IMR-90 (cell line): ENCODE data around the gene CNPY1. TPM values are rescaled to one million over a fixed set of nuclear protein-coding genes. Genes with fewer than 3 reads are reported as not detected.

Experiments used
- ATAC-seq: fragments of 200-7000 bp; cut with Tn5 transposase; 2 replicates; pipeline ENCODE4 v1.9.1; 2020; ENCODE audit warnings: low read depth, mild to moderate bottlenecking, moderate library complexity
- BruUV-seq: library from RNA; stranded (reverse); fragments of 400-500 nt; replicated peaks from 2 replicates; lab custom pipeline; 2021; lab: Mats Ljungman, UMichigan
- CTCF ChIA-PET: fragments of 300-600 bp; formaldehyde crosslinking; extraction: SDS; loops from one replicate; lab custom pipeline; 2021; ENCODE audit warnings: antibody characterized with exemption; lab: Yijun Ruan, JAX
- POLR2A ChIA-PET: fragments of 300-600 bp; sonication (Branson Sonifier 250); formaldehyde crosslinking; loops from one replicate; lab custom pipeline; 2022; ENCODE audit warnings: antibody characterized with exemption; ENCODE audit not compliant: unreplicated experiment; lab: Charles Lee
- DNase-seq: peaks from one replicate; pipeline ENCODE4 v3.0.0; 2013
- H2AFZ ChIP-seq: replicated peaks from 2 replicates; pipeline ENCODE3; 2013; ENCODE audit warnings: low read length, mild to moderate bottlenecking; ENCODE audit not compliant: poor library complexity
- H2AK5ac ChIP-seq: 2 replicates; pipeline ENCODE4 v1.6.1; 2013; ENCODE audit warnings: low read depth, low read length, inconsistent platforms
- H2AK9ac ChIP-seq: replicated peaks from 2 replicates; pipeline ENCODE3; 2013; ENCODE audit warnings: mild to moderate bottlenecking, low read depth, low read length, moderate library complexity; ENCODE audit not compliant: poor library complexity
- H2BK120ac ChIP-seq: 2 replicates; pipeline ENCODE4 v1.6.1; 2013; ENCODE audit warnings: low read depth, low read length, inconsistent platforms
- H2BK15ac ChIP-seq: 3 replicates; pipeline ENCODE4 v1.6.1; 2013; ENCODE audit warnings: low read depth, low read length, inconsistent platforms
- H2BK20ac ChIP-seq: 2 replicates; pipeline ENCODE4 v1.6.1; 2013; ENCODE audit warnings: low read depth, mild to moderate bottlenecking, inconsistent platforms, low read length, moderate library complexity
- H2BK5ac ChIP-seq: 2 replicates; pipeline ENCODE4 v1.6.1; 2013; ENCODE audit warnings: mild to moderate bottlenecking, low read depth, low read length, inconsistent platforms; ENCODE audit not compliant: poor library complexity, severe bottlenecking
- H3K14ac ChIP-seq: replicated peaks from 2 replicates; pipeline ENCODE4 v1.6.1; 2013; ENCODE audit warnings: low read depth, low read length, inconsistent platforms
- H3K18ac ChIP-seq: 2 replicates; pipeline ENCODE4 v1.6.1; 2013; ENCODE audit warnings: low read depth, low read length, control low read depth
- H3K23ac ChIP-seq: 2 replicates; pipeline ENCODE4 v1.6.1; 2013; ENCODE audit warnings: low read depth, low read length, inconsistent platforms
- H3K27ac ChIP-seq: 2 replicates; pipeline ENCODE4 v1.5.1; 2013; ENCODE audit warnings: mild to moderate bottlenecking, control low read depth, low read length; ENCODE audit not compliant: insufficient read depth
- H3K27me3 ChIP-seq: 2 replicates; pipeline ENCODE4 v1.6.1; 2013; ENCODE audit warnings: low read length; ENCODE audit not compliant: control insufficient read depth, insufficient read depth
- H3K36me3 ChIP-seq: 2 replicates; pipeline ENCODE4 v1.6.1; 2013; ENCODE audit warnings: low read length, mixed read lengths; ENCODE audit not compliant: control insufficient read depth, insufficient read depth
- H3K4ac ChIP-seq: 2 replicates; pipeline ENCODE4 v1.6.1; 2013; ENCODE audit warnings: low read depth, low read length, inconsistent platforms
- H3K4me1 ChIP-seq: 2 replicates; pipeline ENCODE4 v1.6.1; 2013; ENCODE audit warnings: low read length, mixed read lengths; ENCODE audit not compliant: control insufficient read depth, insufficient read depth
- H3K4me2 ChIP-seq: 2 replicates; pipeline ENCODE4 v1.6.1; 2013; ENCODE audit warnings: low read depth, mild to moderate bottlenecking, control low read depth, low read length, moderate library complexity
- H3K4me3 ChIP-seq: 2 replicates; pipeline ENCODE4 v1.5.1; 2013; ENCODE audit warnings: low read depth, mild to moderate bottlenecking, control low read depth, low read length, moderate library complexity; ENCODE audit not compliant: insufficient read depth
- H3K56ac ChIP-seq: 2 replicates; pipeline ENCODE4 v1.6.1; 2013; ENCODE audit warnings: low read length, inconsistent platforms; ENCODE audit not compliant: insufficient read depth; ENCODE audit errors: extremely low read depth
- H3K79me1 ChIP-seq, 2 experiments: 2 replicates each; pipeline ENCODE4 v1.6.1; 2013; ENCODE audit warnings: low read length in 2 of 2, inconsistent platforms in 1 of 2, low read depth in 1 of 2
- H3K9ac ChIP-seq: 2 replicates; pipeline ENCODE4 v1.6.1; 2013; ENCODE audit warnings: low read depth, low read length, control low read depth
- H3K9me1 ChIP-seq: 2 replicates; pipeline ENCODE4 v1.6.1; 2013; ENCODE audit warnings: low read length, inconsistent platforms; ENCODE audit not compliant: insufficient read depth
- H3K9me3 ChIP-seq: 2 replicates; pipeline ENCODE4 v1.6.1; 2013; ENCODE audit warnings: low read length; ENCODE audit not compliant: control insufficient read depth, insufficient read depth
- H4K20me1 ChIP-seq: 2 replicates; pipeline ENCODE4 v1.6.1; 2013; ENCODE audit warnings: low read length, inconsistent platforms; ENCODE audit not compliant: insufficient read depth
- H4K5ac ChIP-seq: 2 replicates; pipeline ENCODE4 v1.6.1; 2013; ENCODE audit warnings: mild to moderate bottlenecking, low read depth, low read length, control low read depth
- H4K8ac ChIP-seq, 2 experiments: 2 replicates each; pipeline ENCODE4 v1.6.1; 2013; ENCODE audit warnings: low read depth in 2 of 2, low read length in 2 of 2, control low read depth in 1 of 2, inconsistent platforms in 1 of 2
- H4K91ac ChIP-seq: 2 replicates; pipeline ENCODE4 v1.6.1; 2013; ENCODE audit warnings: low read depth, low read length, inconsistent platforms; ENCODE audit not compliant: insufficient read depth
- BHLHE40 ChIP-seq: fragments of 150-350 bp; IDR thresholded peaks from 2 replicates; pipeline ENCODE4 v1.6.1; 2016; ENCODE audit warnings: mild to moderate bottlenecking, low read depth, low read length
- CEBPB ChIP-seq: IDR thresholded peaks from 2 replicates; pipeline ENCODE4 v1.6.1; 2012; ENCODE audit warnings: low read depth, low read length, improper control_type of control experiment
- CHD1 ChIP-seq: IDR thresholded peaks from 2 replicates; pipeline ENCODE4 v1.6.1; 2012; ENCODE audit warnings: low read depth, low read length, improper control_type of control experiment
- CTCF ChIP-seq: conservative IDR thresholded peaks from 2 replicates; pipeline ENCODE4 v1.5.1; 2012; ENCODE audit warnings: mild to moderate bottlenecking, low read depth, low read length, improper control_type of control experiment
- ELK1 ChIP-seq: fragments of 150-350 bp; IDR thresholded peaks from 2 replicates; pipeline ENCODE4 v1.6.1; 2016; ENCODE audit warnings: low read depth, mild to moderate bottlenecking, low read length, moderate library complexity, borderline replicate concordance
- FOS ChIP-seq: fragments of 150-350 bp; IDR thresholded peaks from 2 replicates; pipeline ENCODE4 v1.6.1; 2016; ENCODE audit warnings: low read depth, low read length
- MAFK ChIP-seq: IDR thresholded peaks from 2 replicates; pipeline ENCODE4 v1.6.1; 2012; ENCODE audit warnings: low read depth, low read length, improper control_type of control experiment
- MAZ ChIP-seq: IDR thresholded peaks from 2 replicates; pipeline ENCODE4 v1.6.1; 2012; ENCODE audit warnings: low read depth, mild to moderate bottlenecking, low read length, improper control_type of control experiment, moderate library complexity, borderline replicate concordance
- MXI1 ChIP-seq: IDR thresholded peaks from 2 replicates; pipeline ENCODE4 v1.6.1; 2012; ENCODE audit warnings: low read depth, mild to moderate bottlenecking, low read length, moderate library complexity, borderline replicate concordance
- NFE2L2 ChIP-seq: fragments of 150-350 bp; IDR thresholded peaks from 2 replicates; pipeline ENCODE4 v1.6.1; 2016; ENCODE audit warnings: low read depth, mild to moderate bottlenecking, low read length
- POLR2A ChIP-seq: IDR thresholded peaks from 2 replicates; pipeline ENCODE4 v1.6.1; 2012; ENCODE audit warnings: mild to moderate bottlenecking, low read depth, low read length
- RAD21 ChIP-seq: IDR thresholded peaks from 2 replicates; pipeline ENCODE4 v1.6.1; 2012; ENCODE audit warnings: low read length, improper control_type of control experiment
- RCOR1 ChIP-seq: IDR thresholded peaks from 2 replicates; pipeline ENCODE4 v1.6.1; 2012; ENCODE audit warnings: mild to moderate bottlenecking, low read length, improper control_type of control experiment; ENCODE audit not compliant: insufficient replicate concordance
- RFX5 ChIP-seq: IDR thresholded peaks from 2 replicates; pipeline ENCODE4 v1.8.0; 2012; ENCODE audit warnings: low read depth, mild to moderate bottlenecking, low read length, moderate library complexity
- SMC3 ChIP-seq: fragments of 150-350 bp; IDR thresholded peaks from 2 replicates; pipeline ENCODE4 v1.6.1; 2016; ENCODE audit warnings: low read depth, mild to moderate bottlenecking, antibody characterized with exemption, low read length, moderate library complexity
- USF2 ChIP-seq: fragments of 150-350 bp; IDR thresholded peaks from 2 replicates; pipeline ENCODE4 v1.6.1; 2017; ENCODE audit warnings: mild to moderate bottlenecking, antibody characterized with exemption, low read length, low read depth
- WGBS, 2 experiments: methylation state at CpG; one replicate each; pipeline versions ENCODE4 v1.1.5 to v1.1.7; 2013; ENCODE audit warnings: missing lambda C conversion rate in 2 of 2; ENCODE audit not compliant: insufficient read length in 1 of 2; ENCODE audit errors: extremely low coverage in 2 of 2; 5-methylcytosine and 5-hydroxymethylcytosine counted together
- dilution Hi-C: fragments of 300-500 bp; cut with HindIII; formaldehyde crosslinking; loops from one replicate; pipeline ENCODE4 v1.14.3; 2018; ENCODE audit warnings: low sequenced_read_pairs; ENCODE audit not compliant: unreplicated experiment
- in situ Hi-C: fragments of 300-500 bp; cut with MboI; formaldehyde crosslinking; loops from 3 replicates; pipeline ENCODE4 v1.14.3; 2019; ENCODE audit warnings: low sequenced_read_pairs, inconsistent platforms, mixed read lengths
- intact Hi-C: fragments of 100-400 bp; cut with micrococcal nuclease; formaldehyde crosslinking; loops from 2 replicates; pipeline ENCODE4 v1.10.0; 2022
- polyA plus RNA-seq, 3 experiments: library from polyadenylated mRNA; depleted of rRNA; stranded (reverse); fragments of >200 nt; gene quantifications; 2 replicates each; pipeline ENCODE4 v1.2.3, GENCODE V29; 2012; ENCODE audit warnings: low replicate concordance in 1 of 3
- total RNA-seq: library from RNA; depleted of rRNA; stranded (reverse); fragments of >200 nt; gene quantifications from 2 replicates; pipeline ENCODE4 v1.2.3, GENCODE V29; 2012

The CNPY1 gene
- total and polyA plus RNA-seq, 2 of the 4 experiments (the other 2 are of a cell fraction), result not detected

- no peak for TF ChIP-seq RAD21
- no peak for TF ChIP-seq CHD1
- no peak for TF ChIP-seq FOS
- no peak for TF ChIP-seq NFE2L2
- no peak for TF ChIP-seq CTCF
- no peak for TF ChIP-seq RFX5
- no peak for TF ChIP-seq CEBPB
- TF ChIP-seq MXI1, result no peak
- no peak for TF ChIP-seq MAZ
- TF ChIP-seq MAFK, result no peak
- no peak for TF ChIP-seq BHLHE40
- TF ChIP-seq RCOR1, result no peak
- TF ChIP-seq SMC3, result no peak
- TF ChIP-seq POLR2A, result no peak
- no peak for TF ChIP-seq ELK1
- TF ChIP-seq USF2, result no peak
- no peak overlapping the region for H2BK15ac ChIP-seq
- H3K9ac ChIP-seq, result no peak overlapping the region
- H3K4ac ChIP-seq, result no peak overlapping the region
- no TSS peak for BruUV-seq
- no peak overlapping the region for H2BK20ac ChIP-seq
- H3K27ac ChIP-seq, result no peak overlapping the region
- H4K20me1 ChIP-seq, result no peaks in the 10 kb centered on the region
- H3K18ac ChIP-seq, result no peak overlapping the region
- CTCF ChIA-PET, result no interaction called here
- no peak overlapping the region for H2BK5ac ChIP-seq
- no peak overlapping the region for H4K8ac ChIP-seq
- no peak overlapping the region for H3K14ac ChIP-seq
- no peak for DNase-seq
- no peak overlapping the region for H2BK120ac ChIP-seq
- in situ Hi-C loops (no loop called here), intact Hi-C loops (no loop called here), dilution Hi-C loops (no loop called here)
- H2AK5ac ChIP-seq, result no peak overlapping the region
- no peak overlapping the region for H4K91ac ChIP-seq
- no peaks in the 10 kb centered on the region for H3K4me1 ChIP-seq
- no peak overlapping the region for H3K56ac ChIP-seq
- ATAC-seq, result no peak
- no peak overlapping the region for H3K4me2 ChIP-seq
- POLR2A ChIA-PET, result no interaction called here
- no peak overlapping the region for H4K5ac ChIP-seq
- H3K4me3 ChIP-seq, result no peak overlapping the region
- H3K27me3 ChIP-seq, result no peaks in the 10 kb centered on the region; the same call in 1 of the 2 replicates
- H3K36me3 ChIP-seq, result no peaks in the 10 kb centered on the region
- no peaks in the 10 kb centered on the region for H3K79me1 ChIP-seq
- H3K9me3 ChIP-seq, result no peaks in the 10 kb centered on the region
- no peak overlapping the region for H2AK9ac ChIP-seq
- 47% methylated on average over 3 of the region's 7 CpGs; no CpG with 5 or more reads in 1 of the 2 experiments for WGBS, 2 experiments
- H3K9me1 ChIP-seq, result no peaks in the 10 kb centered on the region
- no peak overlapping the region for H2AFZ ChIP-seq
- no peak overlapping the region for H3K23ac ChIP-seq
These were observed 1.9 kb downstream of the CNPY1 start for GRCh38 chr7:155544485-155544884.
